ENCODE data around the gene TTC9.

DNA sequence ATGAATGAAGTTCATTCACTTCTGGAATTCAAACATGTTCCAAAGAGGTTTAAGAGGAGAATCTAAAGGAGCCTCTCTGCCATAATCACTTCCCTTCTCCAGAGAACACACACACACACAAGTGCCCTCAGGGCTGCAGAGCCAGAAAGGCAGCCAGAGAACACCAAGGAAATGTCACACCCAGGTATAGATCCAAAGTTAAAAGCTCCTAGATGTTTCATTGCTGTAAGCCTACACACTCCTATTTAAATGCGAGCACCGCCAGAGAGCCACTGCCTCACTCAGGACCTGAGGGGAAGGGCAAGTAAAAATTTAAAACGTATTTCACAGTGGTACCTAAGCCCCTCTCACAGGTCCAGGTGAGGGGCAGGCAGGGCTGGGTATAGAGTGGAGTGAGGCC, 82.4 kb downstream of the TTC9 start:
- TF ChIP-seq, protein P1, sequence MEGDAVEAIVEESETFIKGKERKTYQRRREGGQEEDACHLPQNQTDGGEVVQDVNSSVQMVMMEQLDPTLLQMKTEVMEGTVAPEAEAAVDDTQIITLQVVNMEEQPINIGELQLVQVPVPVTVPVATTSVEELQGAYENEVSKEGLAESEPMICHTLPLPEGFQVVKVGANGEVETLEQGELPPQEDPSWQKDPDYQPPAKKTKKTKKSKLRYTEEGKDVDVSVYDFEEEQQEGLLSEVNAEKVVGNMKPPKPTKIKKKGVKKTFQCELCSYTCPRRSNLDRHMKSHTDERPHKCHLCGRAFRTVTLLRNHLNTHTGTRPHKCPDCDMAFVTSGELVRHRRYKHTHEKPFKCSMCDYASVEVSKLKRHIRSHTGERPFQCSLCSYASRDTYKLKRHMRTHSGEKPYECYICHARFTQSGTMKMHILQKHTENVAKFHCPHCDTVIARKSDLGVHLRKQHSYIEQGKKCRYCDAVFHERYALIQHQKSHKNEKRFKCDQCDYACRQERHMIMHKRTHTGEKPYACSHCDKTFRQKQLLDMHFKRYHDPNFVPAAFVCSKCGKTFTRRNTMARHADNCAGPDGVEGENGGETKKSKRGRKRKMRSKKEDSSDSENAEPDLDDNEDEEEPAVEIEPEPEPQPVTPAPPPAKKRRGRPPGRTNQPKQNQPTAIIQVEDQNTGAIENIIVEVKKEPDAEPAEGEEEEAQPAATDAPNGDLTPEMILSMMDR (conservative IDR thresholded peaks at IDR 0.05): no peak
- TF ChIP-seq EZH2 (IDR thresholded peaks at IDR 0.05; ENCODE audit: low read depth): no peak

All from PC-9 (cell line).